GM12873 (cell line): Measurements from ENCODE around the gene TSHR.

Experiments used
- TF ChIP-seq, protein P1 (sequence below): IDR thresholded peaks from 2 replicates; pipeline ENCODE4 v1.5.1; 2012; ENCODE audit warnings: low read depth, mild to moderate bottlenecking, moderate library complexity, low read length, control low read depth; ENCODE audit not compliant: insufficient read depth; ENCODE audit errors: missing control alignments

TSHR gene

DNA sequence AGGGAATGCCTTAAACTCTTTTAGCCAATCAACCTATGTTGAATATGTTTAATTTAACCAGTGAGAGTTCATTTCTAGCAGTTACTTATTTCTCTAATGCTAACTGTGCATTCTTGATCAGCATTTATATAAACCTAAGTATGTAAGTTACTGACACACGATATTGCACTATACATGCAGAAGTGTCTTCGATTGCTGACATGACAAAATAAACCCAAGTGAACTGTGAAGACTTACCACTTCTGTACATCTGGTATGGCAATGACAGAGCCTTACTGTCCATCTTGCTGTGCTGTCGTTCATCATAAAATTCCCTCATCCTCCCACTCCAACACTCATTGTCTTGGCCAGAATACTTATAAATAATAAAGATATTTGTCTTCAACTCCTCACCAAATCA is 131.8 kb downstream of the TSHR start:
- TF ChIP-seq, protein P1, sequence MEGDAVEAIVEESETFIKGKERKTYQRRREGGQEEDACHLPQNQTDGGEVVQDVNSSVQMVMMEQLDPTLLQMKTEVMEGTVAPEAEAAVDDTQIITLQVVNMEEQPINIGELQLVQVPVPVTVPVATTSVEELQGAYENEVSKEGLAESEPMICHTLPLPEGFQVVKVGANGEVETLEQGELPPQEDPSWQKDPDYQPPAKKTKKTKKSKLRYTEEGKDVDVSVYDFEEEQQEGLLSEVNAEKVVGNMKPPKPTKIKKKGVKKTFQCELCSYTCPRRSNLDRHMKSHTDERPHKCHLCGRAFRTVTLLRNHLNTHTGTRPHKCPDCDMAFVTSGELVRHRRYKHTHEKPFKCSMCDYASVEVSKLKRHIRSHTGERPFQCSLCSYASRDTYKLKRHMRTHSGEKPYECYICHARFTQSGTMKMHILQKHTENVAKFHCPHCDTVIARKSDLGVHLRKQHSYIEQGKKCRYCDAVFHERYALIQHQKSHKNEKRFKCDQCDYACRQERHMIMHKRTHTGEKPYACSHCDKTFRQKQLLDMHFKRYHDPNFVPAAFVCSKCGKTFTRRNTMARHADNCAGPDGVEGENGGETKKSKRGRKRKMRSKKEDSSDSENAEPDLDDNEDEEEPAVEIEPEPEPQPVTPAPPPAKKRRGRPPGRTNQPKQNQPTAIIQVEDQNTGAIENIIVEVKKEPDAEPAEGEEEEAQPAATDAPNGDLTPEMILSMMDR: no peak

DNA sequence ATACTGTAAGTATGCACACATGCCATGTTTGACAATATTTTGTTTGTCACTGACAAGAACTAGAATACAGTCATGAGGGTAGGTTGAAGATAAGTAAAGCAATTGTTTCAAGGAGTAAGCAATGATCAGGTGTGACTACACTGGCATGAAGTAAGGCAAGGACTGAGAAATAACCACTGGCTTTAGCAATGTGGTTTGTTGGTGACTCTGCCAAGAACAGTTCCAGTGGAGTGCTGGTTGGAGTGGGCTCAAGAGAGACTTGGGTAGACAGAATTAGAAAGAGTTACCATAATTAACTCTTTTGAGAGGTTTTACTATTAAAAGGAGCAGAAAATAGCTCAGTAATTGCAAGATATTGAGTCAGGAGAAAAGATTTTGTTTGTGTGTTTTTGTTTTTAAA is 135.7 kb downstream of the TSHR start:
- TF ChIP-seq, protein P1: no peak

DNA sequence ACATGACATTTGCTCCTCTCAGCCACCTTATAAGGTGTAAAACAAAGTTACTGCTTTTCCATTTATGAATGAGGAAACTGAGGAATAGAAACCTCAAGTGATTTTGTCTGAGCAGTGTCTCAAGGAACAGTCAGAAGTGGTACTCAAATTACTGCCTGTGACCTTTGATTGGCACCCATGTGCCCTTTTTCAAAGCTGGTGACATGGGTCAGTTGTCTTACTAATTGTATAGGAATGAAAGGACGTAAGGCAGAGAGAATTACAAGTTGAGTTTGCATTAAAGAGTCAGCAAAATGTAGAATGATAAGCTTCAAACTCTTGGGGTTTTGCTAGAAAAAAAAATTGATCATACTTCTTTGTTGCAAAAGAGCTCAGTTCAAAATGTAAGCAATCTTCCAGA is 136.2 kb downstream of the TSHR start:
- TF ChIP-seq, protein P1: no peak

DNA sequence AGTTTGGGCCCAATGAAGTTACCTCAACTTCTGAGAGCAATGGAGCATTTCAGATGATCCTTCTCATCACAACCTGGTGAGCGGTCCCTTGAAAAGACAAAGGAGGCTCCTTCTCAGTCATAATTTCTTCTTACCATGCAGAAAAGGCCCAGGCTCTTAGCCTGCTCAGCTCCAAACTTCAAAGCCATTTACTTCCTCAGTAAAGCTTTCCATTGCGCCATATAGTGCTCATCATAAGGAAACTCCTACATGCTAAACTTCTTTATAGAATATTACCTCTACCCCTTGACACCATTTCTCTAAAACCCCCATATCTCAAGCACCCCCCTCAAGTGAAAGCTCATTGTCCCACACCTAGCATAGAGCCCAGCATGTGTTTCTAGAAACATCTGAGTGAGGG is 138.2 kb downstream of the TSHR start:
- TF ChIP-seq, protein P1: no peak

DNA sequence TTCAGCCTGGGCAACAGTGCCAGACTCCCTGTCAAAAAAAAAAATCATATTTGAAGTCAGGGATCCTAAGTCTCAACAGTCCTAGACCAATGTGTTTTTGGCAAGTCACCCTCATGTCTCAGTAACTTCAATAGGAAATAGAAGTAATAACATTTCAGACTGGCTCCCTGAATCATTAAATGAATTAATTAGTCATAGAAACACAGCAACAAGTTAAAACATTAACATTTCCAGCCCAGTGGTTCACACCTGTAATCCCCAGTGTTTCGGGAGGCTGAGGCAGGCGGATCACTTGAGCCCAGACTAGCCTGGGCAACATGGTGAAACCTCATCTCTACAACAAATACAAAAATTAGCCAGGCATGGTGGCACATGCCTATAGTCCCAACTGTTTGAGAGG is 140.1 kb downstream of the TSHR start:
- TF ChIP-seq, protein P1: no peak

DNA sequence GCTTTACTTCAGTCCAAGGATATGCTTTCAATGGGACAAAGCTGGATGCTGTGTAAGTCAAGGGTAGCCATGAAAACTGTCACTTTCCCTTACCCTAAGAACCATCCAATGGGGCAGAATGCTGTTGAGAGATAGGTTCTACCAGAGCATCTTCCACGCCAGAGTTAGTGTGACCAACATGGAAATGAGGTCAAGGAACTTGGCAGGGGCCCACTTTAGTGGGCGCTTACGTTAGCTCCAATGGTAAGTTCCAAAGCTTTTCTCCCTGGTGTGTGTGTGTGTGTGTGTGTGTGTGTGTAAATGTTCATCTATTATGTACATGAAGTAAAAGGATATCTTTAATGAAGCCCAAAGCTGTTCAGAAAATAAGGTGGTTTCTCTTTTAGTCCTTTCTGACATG is 141.2 kb downstream of the TSHR start:
- TF ChIP-seq, protein P1: no peak

DNA sequence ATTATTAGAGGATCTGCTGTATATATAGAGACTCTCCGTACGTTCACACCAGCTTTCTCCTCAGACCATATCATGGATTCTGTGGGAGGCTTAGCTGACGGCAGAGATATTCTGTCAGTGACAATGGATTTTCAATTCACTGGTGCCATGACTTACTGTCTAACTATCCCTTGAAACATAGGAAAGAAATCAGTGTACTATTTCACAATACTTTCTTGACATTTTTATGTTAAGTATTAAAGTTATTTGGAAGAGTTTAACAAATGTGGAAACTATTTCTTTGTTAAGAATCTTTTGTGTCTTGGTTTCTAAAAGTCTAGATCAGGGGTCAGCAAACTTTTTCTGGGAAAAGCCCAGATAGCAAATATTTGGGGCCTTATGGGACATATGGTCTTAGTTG is 146.8 kb downstream of the TSHR start:
- TF ChIP-seq, protein P1: no peak
